ENCODE measurements around the gene SVIL.
"Not testable (repeated sequence)": the region's sequence is repeated elsewhere in the genome, so short reads cannot be mapped to it uniquely, and the experiment has no call there.

Gene SVIL

GRCh38 chr10:29619241-29619669 is 15.5 kb downstream of the SVIL start:
- TF ChIP-seq YY1 (IDR thresholded peaks at IDR 0.05; ENCODE audit: insufficient read depth, insufficient read length): no peak
- no peak for TF ChIP-seq ZNF274 (IDR thresholded peaks at IDR 0.05; ENCODE audit: low read depth, low read length)
- TF ChIP-seq SUZ12 (IDR thresholded peaks at IDR 0.05; ENCODE audit: extremely low read depth, insufficient read depth, insufficient read length): no peak
- DNase-seq (ENCODE audit: low read depth, low spot score): no peak
- Histone ChIP-seq H3K9ac (ENCODE audit: insufficient read length, low read depth) (no peak overlapping the region), H3K36me3 (ENCODE audit: insufficient read depth, insufficient read length, low read length) (peaks cover 9% of the 10 kb centered on the region), H3K27me3 (ENCODE audit: insufficient read depth, insufficient read length) (no peaks in the 10 kb centered on the region), H3K9me3 (ENCODE audit: insufficient read depth, low read length) (no peaks in the 10 kb centered on the region), H3K4me1 (ENCODE audit: insufficient read depth, insufficient read length) (peaks cover 18% of the 10 kb centered on the region), H3K4me3 (ENCODE audit: insufficient read length, low read depth) (no peak overlapping the region)

GRCh38 chr10:29618341-29619171 is 16.2 kb downstream of the SVIL start:
- no peaks in the 10 kb centered on the region for H3K9me3 ChIP-seq (ENCODE audit: insufficient read depth, low read length)
- H3K36me3 ChIP-seq (ENCODE audit: insufficient read depth, insufficient read length, low read length): peaks cover 9% of the 10 kb centered on the region
- no peak overlapping the region for H3K4me3 ChIP-seq (ENCODE audit: insufficient read length, low read depth)
- no peak for TF ChIP-seq ZNF274 (IDR thresholded peaks at IDR 0.05; ENCODE audit: low read depth, low read length)
- TF ChIP-seq SUZ12 (IDR thresholded peaks at IDR 0.05; ENCODE audit: extremely low read depth, insufficient read depth, insufficient read length): no peak
- TF ChIP-seq YY1 (IDR thresholded peaks at IDR 0.05; ENCODE audit: insufficient read depth, insufficient read length): no peak
- no peak for DNase-seq (ENCODE audit: low read depth, low spot score)
- H3K4me1 ChIP-seq (ENCODE audit: insufficient read depth, insufficient read length): peaks cover 18% of the 10 kb centered on the region
- H3K9ac ChIP-seq (ENCODE audit: insufficient read length, low read depth): peak overlapping the region; percentile 63
- no peaks in the 10 kb centered on the region for H3K27me3 ChIP-seq (ENCODE audit: insufficient read depth, insufficient read length)

DNA sequence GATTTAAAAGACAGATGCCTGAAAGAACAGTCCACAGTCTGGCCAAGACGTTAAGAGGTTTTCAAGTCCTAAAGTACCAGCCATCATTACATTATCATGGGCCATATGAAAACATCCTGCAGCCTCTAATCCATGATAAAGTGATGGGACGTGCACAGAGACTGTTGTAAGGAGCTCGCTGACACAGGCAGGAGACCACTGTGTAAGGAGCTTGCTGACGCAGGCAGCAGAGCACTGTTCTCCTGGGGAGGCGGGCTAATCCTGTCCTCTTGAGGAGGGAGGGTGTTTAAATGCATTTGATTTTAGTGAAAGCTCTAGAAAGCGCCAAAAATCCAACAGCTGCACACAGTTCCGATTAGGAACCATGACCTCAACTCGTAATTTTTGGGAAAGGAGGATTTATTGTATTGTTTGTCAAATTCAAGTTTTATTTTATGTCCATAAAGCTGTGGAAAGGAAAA is 16.9 kb downstream of the SVIL start:
- Histone ChIP-seq H3K36me3 (ENCODE audit: insufficient read depth, insufficient read length, low read length) (peaks cover 13% of the 10 kb centered on the region), H3K9me3 (ENCODE audit: insufficient read depth, low read length) (no peaks in the 10 kb centered on the region), H3K4me3 (ENCODE audit: insufficient read length, low read depth) (no peak overlapping the region), H3K4me1 (ENCODE audit: insufficient read depth, insufficient read length) (peaks cover 18% of the 10 kb centered on the region), H3K27me3 (ENCODE audit: insufficient read depth, insufficient read length) (no peaks in the 10 kb centered on the region), H3K9ac (ENCODE audit: insufficient read length, low read depth) (peak overlapping the region; percentile 63)
- no peak for DNase-seq (ENCODE audit: low read depth, low spot score)
- TF ChIP-seq ZNF274 (IDR thresholded peaks at IDR 0.05; ENCODE audit: low read depth, low read length) (no peak), YY1 (IDR thresholded peaks at IDR 0.05; ENCODE audit: insufficient read depth, insufficient read length) (no peak), SUZ12 (IDR thresholded peaks at IDR 0.05; ENCODE audit: extremely low read depth, insufficient read depth, insufficient read length) (no peak)

- DNase-seq (ENCODE audit: low read depth, low spot score): no peak
- H3K4me3 ChIP-seq (ENCODE audit: insufficient read length, low read depth): no peak overlapping the region
- no peak overlapping the region for H3K9ac ChIP-seq (ENCODE audit: insufficient read length, low read depth)
- peaks cover 12% of the 10 kb centered on the region for H3K4me1 ChIP-seq (ENCODE audit: insufficient read depth, insufficient read length)
- TF ChIP-seq YY1 (IDR thresholded peaks at IDR 0.05; ENCODE audit: insufficient read depth, insufficient read length) (no peak), SUZ12 (IDR thresholded peaks at IDR 0.05; ENCODE audit: extremely low read depth, insufficient read depth, insufficient read length) (no peak), ZNF274 (IDR thresholded peaks at IDR 0.05; ENCODE audit: low read depth, low read length) (no peak)
- no peaks in the 10 kb centered on the region for H3K9me3 ChIP-seq (ENCODE audit: insufficient read depth, low read length)
- H3K27me3 ChIP-seq (ENCODE audit: insufficient read depth, insufficient read length): no peaks in the 10 kb centered on the region
- H3K36me3 ChIP-seq (ENCODE audit: insufficient read depth, insufficient read length, low read length): peaks cover 23% of the 10 kb centered on the region
These were observed 18.2 kb downstream of the SVIL start for GRCh38 chr10:29616542-29616941.

DNA sequence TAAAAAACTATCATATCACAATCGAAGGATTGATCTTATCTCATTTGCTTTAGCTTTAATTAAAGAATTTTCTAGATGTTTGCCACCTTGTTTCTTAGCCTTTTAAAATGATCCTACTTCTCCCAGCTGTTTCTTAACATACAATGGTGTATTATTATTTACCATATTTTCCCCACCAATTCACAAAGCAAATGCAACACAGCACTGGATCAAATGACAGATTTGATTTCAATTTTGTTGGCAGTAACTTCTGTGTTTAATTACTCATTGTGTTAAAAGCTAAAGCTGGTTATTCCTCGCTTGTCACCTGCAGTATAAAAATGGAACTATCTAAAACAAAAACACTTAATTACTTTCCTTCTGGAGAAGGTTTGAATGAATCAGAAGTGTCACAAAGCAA is 19.6 kb downstream of the SVIL start:
- DNase-seq (ENCODE audit: low read depth, low spot score): no peak
- H3K9ac ChIP-seq (ENCODE audit: insufficient read length, low read depth): no peak overlapping the region
- peaks cover 10% of the 10 kb centered on the region for H3K4me1 ChIP-seq (ENCODE audit: insufficient read depth, insufficient read length)
- no peaks in the 10 kb centered on the region for H3K9me3 ChIP-seq (ENCODE audit: insufficient read depth, low read length)
- H3K4me3 ChIP-seq (ENCODE audit: insufficient read length, low read depth): no peak overlapping the region
- TF ChIP-seq ZNF274 (IDR thresholded peaks at IDR 0.05; ENCODE audit: low read depth, low read length) (no peak), SUZ12 (IDR thresholded peaks at IDR 0.05; ENCODE audit: extremely low read depth, insufficient read depth, insufficient read length) (no peak), YY1 (IDR thresholded peaks at IDR 0.05; ENCODE audit: insufficient read depth, insufficient read length) (no peak)
- H3K27me3 ChIP-seq (ENCODE audit: insufficient read depth, insufficient read length): no peaks in the 10 kb centered on the region
- peaks cover 33% of the 10 kb centered on the region for H3K36me3 ChIP-seq (ENCODE audit: insufficient read depth, insufficient read length, low read length)

- not testable (repeated sequence) for H3K4me3 ChIP-seq (ENCODE audit: insufficient read length, low read depth); H3K9ac ChIP-seq (ENCODE audit: insufficient read length, low read depth); DNase-seq (ENCODE audit: low read depth, low spot score); H3K27me3 ChIP-seq (ENCODE audit: insufficient read depth, insufficient read length); H3K9me3 ChIP-seq (ENCODE audit: insufficient read depth, low read length)
- H3K4me1 ChIP-seq (ENCODE audit: insufficient read depth, insufficient read length): peaks cover 10% of the 10 kb centered on the region
- H3K36me3 ChIP-seq (ENCODE audit: insufficient read depth, insufficient read length, low read length): peaks cover 42% of the 10 kb centered on the region
These were observed 20.5 kb downstream of the SVIL start for GRCh38 chr10:29614289-29614688.

GRCh38 chr10:29613791-29614190 is 21.0 kb downstream of the SVIL start:
- Histone ChIP-seq H3K9ac (ENCODE audit: insufficient read length, low read depth) (no peak overlapping the region), H3K36me3 (ENCODE audit: insufficient read depth, insufficient read length, low read length) (peaks cover 46% of the 10 kb centered on the region), H3K27me3 (ENCODE audit: insufficient read depth, insufficient read length) (no peaks in the 10 kb centered on the region), H3K4me1 (ENCODE audit: insufficient read depth, insufficient read length) (peaks cover 10% of the 10 kb centered on the region), H3K4me3 (ENCODE audit: insufficient read length, low read depth) (no peak overlapping the region), H3K9me3 (ENCODE audit: insufficient read depth, low read length) (peaks cover 14% of the 10 kb centered on the region; the same call in 1 of the 2 replicates)
- DNase-seq (ENCODE audit: low read depth, low spot score): no peak
- TF ChIP-seq ZNF274 (IDR thresholded peaks at IDR 0.05; ENCODE audit: low read depth, low read length): no peak
- no peak for TF ChIP-seq SUZ12 (IDR thresholded peaks at IDR 0.05; ENCODE audit: extremely low read depth, insufficient read depth, insufficient read length)
- TF ChIP-seq YY1 (IDR thresholded peaks at IDR 0.05; ENCODE audit: insufficient read depth, insufficient read length): no peak
